Renal cortex interstitium (tissue), 11 donors: ENCODE results near the gene ZNF516. TPM values are rescaled to one million over a fixed set of nuclear protein-coding genes. Genes with fewer than 3 reads are reported as not detected.

Experiments
- DNase-seq, 11 donors: peaks; one replicate each; pipeline ENCODE4 v3.0.0-alpha.2; 2013; ENCODE audit warnings: low read depth in 9 of 11, low spot score in 4 of 11; ENCODE audit errors: extremely low read depth in 1 of 11
- polyA plus RNA-seq, 3 donors: library from polyadenylated mRNA; unstranded; fragments of 120-200 nt; gene quantifications; one replicate each; pipeline ENCODE4 v1.2.1, GENCODE V29; 2013; ENCODE audit not compliant: insufficient read length in 3 of 3

ZNF516 gene
- polyA plus RNA-seq, 3 donors: 43.8 to 52.2 (median 46.7) TPM

GRCh38 chr18:76494231-76495005 is 624 bp downstream of the ZNF516 start:
- DNase-seq: peak in 4 of 11 donors; percentile 56 to 59 (median 58)

- peak in 4 of 11 donors; percentile 42 to 80 (median 48) for DNase-seq
Observed at GRCh38 chr18:76493213-76494161, 1.6 kb downstream of the ZNF516 start.

GRCh38 chr18:76492669-76493212 is 2.3 kb downstream of the ZNF516 start:
- peak; percentile 98 to 100 (median 100) for DNase-seq

GRCh38 chr18:76491776-76492668 is 3.0 kb downstream of the ZNF516 start:
- DNase-seq: peak in 1 of 11 donors; percentile 44

- DNase-seq: peak in 5 of 11 donors; percentile 58 to 68 (median 61)
Observed at GRCh38 chr18:76491473-76491775, 3.6 kb downstream of the ZNF516 start.

- DNase-seq: no peak
Observed at GRCh38 chr18:76490670-76491472, 4.2 kb downstream of the ZNF516 start.

- DNase-seq: peak in 2 of 11 donors; percentile 64 to 69
Observed at GRCh38 chr18:76490033-76490432, 5.0 kb downstream of the ZNF516 start.

- no peak for DNase-seq
Observed at GRCh38 chr18:76489081-76489480, 6.0 kb downstream of the ZNF516 start.

GRCh38 chr18:76488190-76488589 is 6.9 kb downstream of the ZNF516 start:
- DNase-seq: no peak

- DNase-seq: no peak
Observed at GRCh38 chr18:76487782-76488181, 7.3 kb downstream of the ZNF516 start.

GRCh38 chr18:76487070-76487469 is 8.0 kb downstream of the ZNF516 start:
- no peak for DNase-seq

- DNase-seq: no peak
Observed at GRCh38 chr18:76486574-76486973, 8.5 kb downstream of the ZNF516 start.

GRCh38 chr18:76486038-76486437 is 9.0 kb downstream of the ZNF516 start:
- no peak for DNase-seq

GRCh38 chr18:76484749-76485387 is 10.2 kb downstream of the ZNF516 start:
- no peak for DNase-seq

- no peak for DNase-seq
Observed at GRCh38 chr18:76483780-76484179, 11.3 kb downstream of the ZNF516 start.

GRCh38 chr18:76482971-76483691 is 11.9 kb downstream of the ZNF516 start:
- no peak for DNase-seq

- DNase-seq: no peak
Observed at GRCh38 chr18:76482267-76482666, 12.8 kb downstream of the ZNF516 start.
